GM23338 (cell line): Measurements from ENCODE around the gene CAMK1. TPM values are rescaled to one million over a fixed set of nuclear protein-coding genes. Genes with fewer than 3 reads are reported as not detected.

Source experiments
- ATAC-seq: fragments of 200-7000 bp; cut with Tn5 transposase; 3 replicates; pipeline ENCODE4 v1.9.1; 2020
- DNase-seq: peaks from one replicate; pipeline ENCODE4 v3.0.0-alpha.2; 2015; ENCODE audit warnings: low spot score
- H2AFZ ChIP-seq: fragments of 200-600 bp; sonication (generic); 2 replicates; pipeline ENCODE4 v1.8.0; 2016; ENCODE audit warnings: antibody characterized with exemption, mild to moderate bottlenecking, moderate library complexity
- H3F3A ChIP-seq: fragments of 200-600 bp; sonication (generic); replicated peaks from 2 replicates; pipeline ENCODE4 v1.8.0; 2017; ENCODE audit warnings: antibody characterized with exemption, mixed run types, low read depth
- H3K27ac ChIP-seq: fragments of 200-600 bp; sonication (generic); 2 replicates; pipeline ENCODE4 v1.6.1; 2016; ENCODE audit warnings: low read depth
- H3K27me3 ChIP-seq: fragments of 200-600 bp; sonication (generic); 2 replicates; pipeline ENCODE4 v1.8.0; 2016; ENCODE audit warnings: mild to moderate bottlenecking, mixed run types, moderate library complexity; ENCODE audit not compliant: insufficient read depth
- H3K36me3 ChIP-seq: fragments of 200-600 bp; sonication (generic); 2 replicates; pipeline ENCODE4 v1.8.0; 2016; ENCODE audit warnings: mild to moderate bottlenecking; ENCODE audit not compliant: insufficient read depth
- H3K4me1 ChIP-seq: fragments of 200-600 bp; sonication (generic); 2 replicates; pipeline ENCODE4 v1.8.0; 2016; ENCODE audit warnings: mild to moderate bottlenecking, moderate library complexity; ENCODE audit not compliant: insufficient read depth
- H3K4me2 ChIP-seq: fragments of 200-600 bp; sonication (generic); 2 replicates; pipeline ENCODE4 v1.7.1; 2017; ENCODE audit warnings: mixed run types
- H3K4me3 ChIP-seq: fragments of 200-600 bp; sonication (generic); 2 replicates; pipeline ENCODE4 v1.6.1; 2016; ENCODE audit warnings: mixed run types
- H3K79me2 ChIP-seq: fragments of 200-600 bp; sonication (generic); replicated peaks from 2 replicates; pipeline ENCODE4 v1.8.0; 2017; ENCODE audit warnings: mild to moderate bottlenecking; ENCODE audit not compliant: insufficient read depth
- H3K9me2 ChIP-seq: fragments of 200-600 bp; sonication (generic); 2 replicates; pipeline ENCODE4 v1.8.0; 2017; ENCODE audit not compliant: insufficient read depth
- H4K20me1 ChIP-seq: fragments of 200-600 bp; sonication (generic); replicated peaks from 2 replicates; pipeline ENCODE4 v1.8.0; 2017; ENCODE audit warnings: mild to moderate bottlenecking; ENCODE audit not compliant: insufficient read depth
- H3K27ac Mint-ChIP-seq: 2 replicates; pipeline ENCODE4 v1.8.0; 2020; ENCODE audit warnings: inconsistent platforms, mild to moderate bottlenecking, moderate library complexity, mixed read lengths
- H3K27me3 Mint-ChIP-seq: 3 replicates; pipeline ENCODE4 v1.8.0; 2022; ENCODE audit warnings: low read depth, mild to moderate bottlenecking, moderate library complexity, mixed read lengths, inconsistent platforms; ENCODE audit not compliant: insufficient read depth, poor library complexity
- H3K36me3 Mint-ChIP-seq: 3 replicates; pipeline ENCODE4 v1.8.0; 2021; ENCODE audit warnings: low read depth, mild to moderate bottlenecking, inconsistent platforms, moderate library complexity, mixed read lengths
- H3K4me1 Mint-ChIP-seq: 3 replicates; pipeline ENCODE4 v1.8.0; 2020; ENCODE audit warnings: mild to moderate bottlenecking, inconsistent platforms, mixed read lengths
- H3K4me3 Mint-ChIP-seq: 3 replicates; pipeline ENCODE4 v1.8.0; 2021; ENCODE audit warnings: moderate library complexity, mild to moderate bottlenecking, inconsistent platforms, mixed read lengths
- H3K9me3 Mint-ChIP-seq: 3 replicates; pipeline ENCODE4 v1.8.0; 2020; ENCODE audit warnings: moderate library complexity, mild to moderate bottlenecking, inconsistent platforms, mixed read lengths
- CREB1 ChIP-seq: fragments of 250-450 bp; sonication (Bioruptor Pico); IDR thresholded peaks from 2 replicates; pipeline ENCODE4 v1.5.0; 2020; ENCODE audit warnings: low read depth, mild to moderate bottlenecking, moderate library complexity
- EZH2phosphoT487 ChIP-seq: fragments of 200-600 bp; sonication (generic); IDR thresholded peaks from one replicate; pipeline ENCODE4 v1.8.1; 2018; ENCODE audit warnings: antibody characterized with exemption; ENCODE audit not compliant: unreplicated experiment
- JUNB ChIP-seq: IDR thresholded peaks from one replicate; pipeline ENCODE4 v1.6.1; 2016; ENCODE audit warnings: antibody characterized with exemption; ENCODE audit not compliant: unreplicated experiment
- NANOG ChIP-seq: IDR thresholded peaks from 2 replicates; pipeline ENCODE4 v1.6.1; 2016; ENCODE audit warnings: antibody characterized with exemption, borderline replicate concordance
- POLR2AphosphoS5 ChIP-seq: IDR thresholded peaks from 2 replicates; pipeline ENCODE4 v1.6.1; 2016; ENCODE audit warnings: antibody characterized with exemption, low read depth
- STAT1 ChIP-seq: IDR thresholded peaks from one replicate; pipeline ENCODE4 v1.6.1; 2016; ENCODE audit warnings: antibody characterized with exemption; ENCODE audit not compliant: unreplicated experiment
- ZNF114 ChIP-seq: fragments of 250-450 bp; sonication (Bioruptor Pico); IDR thresholded peaks from 2 replicates; pipeline ENCODE4 v1.5.0; 2020; ENCODE audit warnings: mild to moderate bottlenecking, moderate library complexity
- ZNF331 ChIP-seq: fragments of 250-450 bp; sonication (Bioruptor Pico); IDR thresholded peaks from 2 replicates; pipeline ENCODE4 v1.5.0; 2020; ENCODE audit warnings: low read depth, mild to moderate bottlenecking, moderate library complexity
- polyA plus RNA-seq: library from polyadenylated mRNA; unstranded; fragments of >200 nt; fragmentation: Nextera tagmentation; extraction: Ambion mirVana; gene quantifications from 2 replicates; pipeline ENCODE4 v1.2.1, GENCODE V29; 2016
- total RNA-seq: library from RNA; depleted of rRNA; stranded (reverse); fragments of >200 nt; shearing (Covaris generic); gene quantifications from 2 replicates; pipeline ENCODE4 v1.2.3, GENCODE V29; 2014
- TF ChIP-seq, protein P1 (sequence below): IDR thresholded peaks from one replicate; pipeline ENCODE4 v1.6.1; 2018; ENCODE audit warnings: antibody characterized with exemption; ENCODE audit not compliant: unreplicated experiment
- TF ChIP-seq, protein P2 (sequence below): fragments of 250-450 bp; sonication (Bioruptor Pico); IDR thresholded peaks from 2 replicates; pipeline ENCODE4 v1.5.0; 2020; ENCODE audit warnings: mild to moderate bottlenecking, moderate library complexity
- TF ChIP-seq, protein P3 (sequence below): IDR thresholded peaks from 2 replicates; pipeline ENCODE4 v1.6.1; 2016; ENCODE audit warnings: antibody characterized with exemption

The CAMK1 gene
- total and polyA plus RNA-seq, 2 experiments from 2014 or later: 4.4 TPM

DNA sequence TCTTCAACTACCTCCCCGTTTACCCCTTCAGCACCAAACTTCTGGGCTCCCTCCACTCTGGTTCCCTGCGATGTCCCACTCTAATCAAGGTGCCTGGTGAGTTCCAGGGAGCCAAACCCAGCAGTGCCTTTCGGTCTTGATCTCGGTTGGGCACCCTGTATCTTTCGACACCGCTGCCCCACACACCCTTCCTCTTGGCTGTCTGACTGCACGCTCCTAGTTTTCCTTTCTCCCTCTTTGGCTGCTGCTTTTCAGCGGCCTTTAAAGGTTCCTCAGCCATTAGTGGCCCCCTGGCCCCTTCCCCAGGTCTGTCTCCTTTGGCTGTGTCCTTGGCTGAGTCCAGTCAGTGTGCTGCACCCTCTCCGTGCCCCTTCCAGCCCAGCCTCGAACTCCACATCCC lies 41.1 kb upstream of the CAMK1 start (continued):
- TF ChIP-seq, protein P1, sequence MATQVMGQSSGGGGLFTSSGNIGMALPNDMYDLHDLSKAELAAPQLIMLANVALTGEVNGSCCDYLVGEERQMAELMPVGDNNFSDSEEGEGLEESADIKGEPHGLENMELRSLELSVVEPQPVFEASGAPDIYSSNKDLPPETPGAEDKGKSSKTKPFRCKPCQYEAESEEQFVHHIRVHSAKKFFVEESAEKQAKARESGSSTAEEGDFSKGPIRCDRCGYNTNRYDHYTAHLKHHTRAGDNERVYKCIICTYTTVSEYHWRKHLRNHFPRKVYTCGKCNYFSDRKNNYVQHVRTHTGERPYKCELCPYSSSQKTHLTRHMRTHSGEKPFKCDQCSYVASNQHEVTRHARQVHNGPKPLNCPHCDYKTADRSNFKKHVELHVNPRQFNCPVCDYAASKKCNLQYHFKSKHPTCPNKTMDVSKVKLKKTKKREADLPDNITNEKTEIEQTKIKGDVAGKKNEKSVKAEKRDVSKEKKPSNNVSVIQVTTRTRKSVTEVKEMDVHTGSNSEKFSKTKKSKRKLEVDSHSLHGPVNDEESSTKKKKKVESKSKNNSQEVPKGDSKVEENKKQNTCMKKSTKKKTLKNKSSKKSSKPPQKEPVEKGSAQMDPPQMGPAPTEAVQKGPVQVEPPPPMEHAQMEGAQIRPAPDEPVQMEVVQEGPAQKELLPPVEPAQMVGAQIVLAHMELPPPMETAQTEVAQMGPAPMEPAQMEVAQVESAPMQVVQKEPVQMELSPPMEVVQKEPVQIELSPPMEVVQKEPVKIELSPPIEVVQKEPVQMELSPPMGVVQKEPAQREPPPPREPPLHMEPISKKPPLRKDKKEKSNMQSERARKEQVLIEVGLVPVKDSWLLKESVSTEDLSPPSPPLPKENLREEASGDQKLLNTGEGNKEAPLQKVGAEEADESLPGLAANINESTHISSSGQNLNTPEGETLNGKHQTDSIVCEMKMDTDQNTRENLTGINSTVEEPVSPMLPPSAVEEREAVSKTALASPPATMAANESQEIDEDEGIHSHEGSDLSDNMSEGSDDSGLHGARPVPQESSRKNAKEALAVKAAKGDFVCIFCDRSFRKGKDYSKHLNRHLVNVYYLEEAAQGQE: no peak
- TF ChIP-seq STAT1: no peak

DNA sequence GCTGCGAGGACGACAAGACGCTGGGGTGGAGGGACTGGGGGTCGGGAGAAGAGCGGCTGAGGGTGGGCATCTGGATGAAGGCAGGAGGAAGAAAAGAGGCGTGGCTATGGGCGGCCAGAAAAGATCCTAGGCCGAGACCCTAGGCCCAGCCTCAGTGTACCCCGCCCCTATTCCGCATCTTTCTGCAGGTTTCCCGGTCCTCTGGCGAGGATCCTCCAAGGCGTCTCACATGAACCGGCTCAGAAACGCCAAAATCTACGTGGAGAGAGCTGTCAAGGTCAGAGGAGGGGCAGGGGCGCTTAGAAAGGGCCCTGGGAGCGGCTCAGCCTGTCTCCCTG lies 40.7 kb upstream of the CAMK1 start:
- peaks cover 13% of the 10 kb centered on the region for H3K27me3 Mint-ChIP-seq
- peak overlapping the region; percentile 97 for H2AFZ ChIP-seq
- H3K27ac ChIP-seq: no peak overlapping the region
- peak; percentile 72 for DNase-seq
- H3F3A ChIP-seq: peaks cover 24% of the 10 kb centered on the region
- H3K4me2 ChIP-seq: peak overlapping the region; percentile 96
- H3K27me3 ChIP-seq: peaks cover 17% of the 10 kb centered on the region
- peak; percentile 58 for ATAC-seq
- peak overlapping the region; percentile 77 for H3K4me3 Mint-ChIP-seq
- H3K36me3 Mint-ChIP-seq: peaks cover 16% of the 10 kb centered on the region
- H3K4me1 ChIP-seq: peaks cover 7% of the 10 kb centered on the region; the same call in 1 of the 2 replicates
- no peaks in the 10 kb centered on the region for H3K9me2 ChIP-seq
- H3K9me3 Mint-ChIP-seq: no peaks in the 10 kb centered on the region; the same call in 2 of the 3 replicates
- peaks cover 22% of the 10 kb centered on the region for H3K4me1 Mint-ChIP-seq
- no peaks in the 10 kb centered on the region for H3K36me3 ChIP-seq
- H3K27ac Mint-ChIP-seq: no peak overlapping the region
- H3K79me2 ChIP-seq: no peaks in the 10 kb centered on the region
- peak overlapping the region; percentile 83 for H3K4me3 ChIP-seq
- peaks cover 15% of the 10 kb centered on the region; the same call in 1 of the 2 replicates for H4K20me1 ChIP-seq
- TF ChIP-seq JUNB (no peak), ZNF331 (no peak), STAT1 (no peak), POLR2AphosphoS5 (no peak), CREB1 (CRISPR knock-in tag) (no peak), EZH2phosphoT487 (no peak), NANOG (no peak), ZNF114 (CRISPR knock-in tag) (no peak)
- TF ChIP-seq, protein P2, sequence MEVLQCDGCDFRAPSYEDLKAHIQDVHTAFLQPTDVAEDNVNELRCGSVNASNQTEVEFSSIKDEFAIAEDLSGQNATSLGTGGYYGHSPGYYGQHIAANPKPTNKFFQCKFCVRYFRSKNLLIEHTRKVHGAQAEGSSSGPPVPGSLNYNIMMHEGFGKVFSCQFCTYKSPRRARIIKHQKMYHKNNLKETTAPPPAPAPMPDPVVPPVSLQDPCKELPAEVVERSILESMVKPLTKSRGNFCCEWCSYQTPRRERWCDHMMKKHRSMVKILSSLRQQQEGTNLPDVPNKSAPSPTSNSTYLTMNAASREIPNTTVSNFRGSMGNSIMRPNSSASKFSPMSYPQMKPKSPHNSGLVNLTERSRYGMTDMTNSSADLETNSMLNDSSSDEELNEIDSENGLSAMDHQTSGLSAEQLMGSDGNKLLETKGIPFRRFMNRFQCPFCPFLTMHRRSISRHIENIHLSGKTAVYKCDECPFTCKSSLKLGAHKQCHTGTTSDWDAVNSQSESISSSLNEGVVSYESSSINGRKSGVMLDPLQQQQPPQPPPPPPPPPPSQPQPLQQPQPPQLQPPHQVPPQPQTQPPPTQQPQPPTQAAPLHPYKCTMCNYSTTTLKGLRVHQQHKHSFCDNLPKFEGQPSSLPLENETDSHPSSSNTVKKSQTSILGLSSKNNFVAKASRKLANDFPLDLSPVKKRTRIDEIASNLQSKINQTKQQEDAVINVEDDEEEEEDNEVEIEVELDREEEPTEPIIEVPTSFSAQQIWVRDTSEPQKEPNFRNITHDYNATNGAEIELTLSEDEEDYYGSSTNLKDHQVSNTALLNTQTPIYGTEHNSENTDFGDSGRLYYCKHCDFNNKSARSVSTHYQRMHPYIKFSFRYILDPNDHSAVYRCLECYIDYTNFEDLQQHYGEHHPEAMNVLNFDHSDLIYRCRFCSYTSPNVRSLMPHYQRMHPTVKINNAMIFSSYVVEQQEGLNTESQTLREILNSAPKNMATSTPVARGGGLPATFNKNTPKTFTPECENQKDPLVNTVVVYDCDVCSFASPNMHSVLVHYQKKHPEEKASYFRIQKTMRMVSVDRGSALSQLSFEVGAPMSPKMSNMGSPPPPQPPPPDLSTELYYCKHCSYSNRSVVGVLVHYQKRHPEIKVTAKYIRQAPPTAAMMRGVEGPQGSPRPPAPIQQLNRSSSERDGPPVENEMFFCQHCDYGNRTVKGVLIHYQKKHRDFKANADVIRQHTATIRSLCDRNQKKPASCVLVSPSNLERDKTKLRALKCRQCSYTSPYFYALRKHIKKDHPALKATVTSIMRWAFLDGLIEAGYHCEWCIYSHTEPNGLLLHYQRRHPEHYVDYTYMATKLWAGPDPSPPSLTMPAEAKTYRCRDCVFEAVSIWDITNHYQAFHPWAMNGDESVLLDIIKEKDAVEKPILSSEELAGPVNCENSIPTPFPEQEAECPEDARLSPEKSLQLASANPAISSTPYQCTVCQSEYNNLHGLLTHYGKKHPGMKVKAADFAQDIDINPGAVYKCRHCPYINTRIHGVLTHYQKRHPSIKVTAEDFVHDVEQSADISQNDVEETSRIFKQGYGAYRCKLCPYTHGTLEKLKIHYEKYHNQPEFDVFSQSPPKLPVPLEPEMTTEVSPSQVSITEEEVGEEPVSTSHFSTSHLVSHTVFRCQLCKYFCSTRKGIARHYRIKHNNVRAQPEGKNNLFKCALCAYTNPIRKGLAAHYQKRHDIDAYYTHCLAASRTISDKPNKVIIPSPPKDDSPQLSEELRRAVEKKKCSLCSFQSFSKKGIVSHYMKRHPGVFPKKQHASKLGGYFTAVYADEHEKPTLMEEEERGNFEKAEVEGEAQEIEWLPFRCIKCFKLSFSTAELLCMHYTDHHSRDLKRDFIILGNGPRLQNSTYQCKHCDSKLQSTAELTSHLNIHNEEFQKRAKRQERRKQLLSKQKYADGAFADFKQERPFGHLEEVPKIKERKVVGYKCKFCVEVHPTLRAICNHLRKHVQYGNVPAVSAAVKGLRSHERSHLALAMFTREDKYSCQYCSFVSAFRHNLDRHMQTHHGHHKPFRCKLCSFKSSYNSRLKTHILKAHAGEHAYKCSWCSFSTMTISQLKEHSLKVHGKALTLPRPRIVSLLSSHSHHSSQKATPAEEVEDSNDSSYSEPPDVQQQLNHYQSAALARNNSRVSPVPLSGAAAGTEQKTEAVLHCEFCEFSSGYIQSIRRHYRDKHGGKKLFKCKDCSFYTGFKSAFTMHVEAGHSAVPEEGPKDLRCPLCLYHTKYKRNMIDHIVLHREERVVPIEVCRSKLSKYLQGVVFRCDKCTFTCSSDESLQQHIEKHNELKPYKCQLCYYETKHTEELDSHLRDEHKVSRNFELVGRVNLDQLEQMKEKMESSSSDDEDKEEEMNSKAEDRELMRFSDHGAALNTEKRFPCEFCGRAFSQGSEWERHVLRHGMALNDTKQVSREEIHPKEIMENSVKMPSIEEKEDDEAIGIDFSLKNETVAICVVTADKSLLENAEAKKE: no peak
- TF ChIP-seq, protein P1: no peak
- TF ChIP-seq, protein P3, sequence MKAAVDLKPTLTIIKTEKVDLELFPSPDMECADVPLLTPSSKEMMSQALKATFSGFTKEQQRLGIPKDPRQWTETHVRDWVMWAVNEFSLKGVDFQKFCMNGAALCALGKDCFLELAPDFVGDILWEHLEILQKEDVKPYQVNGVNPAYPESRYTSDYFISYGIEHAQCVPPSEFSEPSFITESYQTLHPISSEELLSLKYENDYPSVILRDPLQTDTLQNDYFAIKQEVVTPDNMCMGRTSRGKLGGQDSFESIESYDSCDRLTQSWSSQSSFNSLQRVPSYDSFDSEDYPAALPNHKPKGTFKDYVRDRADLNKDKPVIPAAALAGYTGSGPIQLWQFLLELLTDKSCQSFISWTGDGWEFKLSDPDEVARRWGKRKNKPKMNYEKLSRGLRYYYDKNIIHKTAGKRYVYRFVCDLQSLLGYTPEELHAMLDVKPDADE: no peak
